Smooth muscle cell of the brain vasculature (primary cell): ENCODE results near the gene YIPF6.
"Not testable (repeated sequence)": the region's sequence is repeated elsewhere in the genome, so short reads cannot be mapped to it uniquely, and the experiment has no call there.

Source experiments
- DNase-seq: peaks from one replicate; pipeline ENCODE4 v3.0.0-alpha.2; 2012; ENCODE audit warnings: low read depth, low spot score

Gene YIPF6

GRCh38 chrX:68506649-68507048, 7.8 kb downstream of the YIPF6 start:
- DNase-seq, result no peak

GRCh38 chrX:68508799-68509198, 9.9 kb downstream of the YIPF6 start:
- no peak for DNase-seq

- DNase-seq, result no peak
These were observed 12.4 kb downstream of the YIPF6 start for GRCh38 chrX:68511255-68511654.

GRCh38 chrX:68524680-68525079, 25.8 kb downstream of the YIPF6 start:
- DNase-seq, result not testable (repeated sequence)

GRCh38 chrX:68532831-68533533, 34.1 kb downstream of the YIPF6 start:
- no peak for DNase-seq

GRCh38 chrX:68533656-68534055, 34.8 kb downstream of the YIPF6 start:
- no peak for DNase-seq

GRCh38 chrX:68534691-68535090, 35.8 kb downstream of the YIPF6 start:
- no peak for DNase-seq

- DNase-seq, result no peak
These were observed 37.6 kb downstream of the YIPF6 start for GRCh38 chrX:68536429-68536828.

GRCh38 chrX:68536884-68537283, 38.0 kb downstream of the YIPF6 start:
- no peak for DNase-seq

GRCh38 chrX:68550193-68550592, 51.3 kb downstream of the YIPF6 start:
- DNase-seq, result no peak

GRCh38 chrX:68556036-68556435, 57.2 kb downstream of the YIPF6 start:
- no peak for DNase-seq

- DNase-seq, result not testable (repeated sequence)
These were observed 58.3 kb downstream of the YIPF6 start for GRCh38 chrX:68557126-68557525.

GRCh38 chrX:68559905-68560304, 61.1 kb downstream of the YIPF6 start:
- DNase-seq, result not testable (repeated sequence)

- no peak for DNase-seq
These were observed 69.3 kb downstream of the YIPF6 start for GRCh38 chrX:68568136-68568535.

GRCh38 chrX:68570598-68570997, 71.7 kb downstream of the YIPF6 start:
- no peak for DNase-seq

GRCh38 chrX:68571292-68571609, 72.4 kb downstream of the YIPF6 start:
- DNase-seq, result no peak

GRCh38 chrX:68571610-68572311, 72.9 kb downstream of the YIPF6 start:
- no peak for DNase-seq

- no peak for DNase-seq
These were observed 75.4 kb downstream of the YIPF6 start for GRCh38 chrX:68574240-68574639.

- DNase-seq, result no peak
These were observed 81.0 kb downstream of the YIPF6 start for GRCh38 chrX:68579810-68580209.

GRCh38 chrX:68584221-68584620, 85.4 kb downstream of the YIPF6 start:
- no peak for DNase-seq
